HG02973 (cell line): ENCODE measurements around the gene FBXL3.
A peak's percentile ranks its signal among the peaks of the same experiment; 100 is the strongest.

Experiments
- ATAC-seq: cut with Tn5 transposase; IDR thresholded peaks from one replicate; pipeline ENCODE4 v1.9.1; 2021; ENCODE audit warnings: moderate library complexity; ENCODE audit not compliant: unreplicated experiment

The FBXL3 gene, protein sequence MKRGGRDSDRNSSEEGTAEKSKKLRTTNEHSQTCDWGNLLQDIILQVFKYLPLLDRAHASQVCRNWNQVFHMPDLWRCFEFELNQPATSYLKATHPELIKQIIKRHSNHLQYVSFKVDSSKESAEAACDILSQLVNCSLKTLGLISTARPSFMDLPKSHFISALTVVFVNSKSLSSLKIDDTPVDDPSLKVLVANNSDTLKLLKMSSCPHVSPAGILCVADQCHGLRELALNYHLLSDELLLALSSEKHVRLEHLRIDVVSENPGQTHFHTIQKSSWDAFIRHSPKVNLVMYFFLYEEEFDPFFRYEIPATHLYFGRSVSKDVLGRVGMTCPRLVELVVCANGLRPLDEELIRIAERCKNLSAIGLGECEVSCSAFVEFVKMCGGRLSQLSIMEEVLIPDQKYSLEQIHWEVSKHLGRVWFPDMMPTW

DNA sequence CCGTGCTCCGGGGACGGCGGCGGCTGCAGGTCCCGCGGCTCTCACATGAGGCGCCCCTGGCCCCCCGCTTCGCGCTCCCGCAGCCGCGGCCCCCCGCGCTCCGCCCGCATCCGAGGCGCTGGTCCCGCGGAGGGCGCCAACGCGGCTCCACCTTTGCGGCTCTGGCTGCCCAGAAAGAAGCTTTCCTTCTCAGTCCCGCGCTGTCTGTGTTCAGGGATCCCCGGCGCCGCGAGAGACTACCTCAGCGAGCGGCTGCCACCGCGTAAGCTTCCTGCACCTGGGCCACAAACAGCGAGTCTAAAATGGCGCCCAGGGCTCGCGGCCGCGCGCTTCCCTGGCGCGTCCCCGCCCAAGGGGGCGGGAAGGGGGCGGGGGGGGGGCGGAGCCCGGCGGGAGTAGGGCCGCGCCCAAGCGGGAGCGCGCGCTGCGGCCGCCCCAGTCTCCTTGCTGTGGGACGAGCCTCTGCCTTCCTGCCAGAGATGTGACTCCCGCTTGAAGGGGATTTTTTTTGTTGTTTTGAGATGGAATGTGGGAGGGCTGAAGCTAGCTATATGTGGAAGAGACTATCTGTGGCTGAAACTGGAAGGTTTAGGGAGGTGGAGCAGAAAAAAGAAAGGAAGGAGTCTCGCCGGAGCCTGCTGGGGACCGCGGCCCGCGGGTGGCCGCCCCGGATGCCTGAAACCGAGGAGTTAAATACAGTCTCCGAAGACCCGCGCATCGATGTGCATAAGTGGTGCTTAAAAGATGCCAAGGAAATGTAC is at the start of gene FBXL3:
Gene FBXL3, minus strand, starts transcription at position 299 of the 761 bp plus-strand sequence. CDS start 5,299 bp downstream, outside the sequence.
- ATAC-seq, result peak; percentile 46

DNA sequence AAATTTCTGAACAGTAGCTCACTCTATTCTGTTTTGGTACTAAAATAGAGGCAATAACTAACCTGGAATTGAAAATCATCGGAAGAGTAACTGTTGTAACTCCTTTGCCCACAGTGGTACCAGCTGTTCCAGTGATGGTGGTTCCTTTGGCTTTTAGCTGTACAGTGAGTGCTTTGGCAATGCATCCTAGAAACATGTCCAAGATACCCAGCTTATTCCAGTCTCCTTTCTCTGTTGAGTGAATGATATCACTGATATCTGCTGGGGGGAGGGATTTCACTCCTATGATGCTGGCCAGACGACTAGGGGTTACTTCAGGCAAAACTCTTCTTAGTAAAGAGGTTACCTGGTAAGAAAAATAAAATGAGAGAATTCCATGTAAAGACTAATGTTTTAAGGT is 40.6 kb upstream of the FBXL3 start:
- no peak for ATAC-seq

DNA sequence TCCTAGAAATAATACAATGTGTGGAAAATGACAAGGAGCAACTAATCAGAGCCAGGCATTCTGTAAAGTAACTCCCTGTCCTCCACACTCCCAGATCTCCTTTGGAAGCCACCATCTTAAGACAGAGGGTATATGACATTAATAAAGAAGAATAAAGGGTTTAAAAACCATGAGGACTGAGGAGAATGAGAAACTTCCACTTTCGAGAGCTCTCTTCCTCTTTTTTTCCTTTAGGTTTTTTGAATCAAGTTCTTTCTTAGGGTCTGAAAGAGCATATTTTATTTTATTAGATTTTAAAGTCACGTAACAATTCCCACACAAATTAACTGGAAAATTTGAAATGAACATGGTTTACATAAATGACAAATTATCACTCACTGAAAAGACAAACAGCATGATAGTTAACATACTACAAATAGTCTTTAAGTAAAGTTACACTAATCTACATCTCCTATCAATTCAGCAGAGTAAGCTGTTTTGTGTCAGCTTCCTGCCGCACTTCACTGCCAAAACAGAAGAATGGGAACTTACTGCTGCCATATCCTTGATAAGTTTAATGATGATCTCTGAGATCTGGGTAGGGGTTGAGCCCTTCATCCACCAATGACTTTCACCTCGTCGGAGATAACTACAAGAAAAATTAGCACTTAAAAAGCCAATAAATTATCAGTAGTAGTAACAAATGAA is 38.6 kb upstream of the FBXL3 start:
- no peak for ATAC-seq

DNA sequence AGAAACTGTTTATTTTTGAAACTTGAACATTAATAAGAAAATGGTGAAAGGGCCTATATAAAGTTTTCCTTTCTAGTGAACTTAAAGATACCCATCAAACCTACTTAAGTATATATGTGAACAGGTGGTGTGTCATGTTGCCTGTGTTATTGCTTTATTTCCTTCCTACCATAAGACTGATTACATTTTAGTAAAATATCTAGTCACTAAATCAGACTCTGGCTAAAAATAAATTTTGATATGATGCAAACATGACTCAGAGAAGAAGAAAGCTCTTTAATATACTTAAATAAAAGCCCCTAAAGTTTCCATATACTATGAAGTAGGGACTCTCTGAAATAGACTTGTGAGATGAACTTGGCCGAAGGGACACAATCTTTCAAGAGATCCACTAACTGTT is 35.1 kb upstream of the FBXL3 start:
- ATAC-seq, result no peak

DNA sequence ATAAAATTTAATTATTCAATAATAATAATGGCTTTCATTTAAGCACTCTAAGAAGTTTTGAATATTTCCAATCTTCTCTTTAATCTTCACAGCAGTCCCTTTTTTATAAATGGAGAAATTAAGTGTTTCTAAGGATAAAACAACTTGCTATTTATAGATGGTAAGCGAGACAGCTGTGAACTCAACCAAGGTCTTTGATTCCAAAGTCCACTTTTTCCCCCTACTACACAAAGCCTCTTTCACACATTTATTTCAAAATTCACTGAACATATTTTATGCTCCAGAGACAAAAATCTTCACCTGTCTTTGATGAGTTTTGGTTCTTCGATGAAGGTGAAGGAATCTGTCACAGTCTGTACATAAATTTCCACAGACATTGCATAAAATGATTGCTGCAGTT is 34.4 kb upstream of the FBXL3 start:
- no peak for ATAC-seq

DNA sequence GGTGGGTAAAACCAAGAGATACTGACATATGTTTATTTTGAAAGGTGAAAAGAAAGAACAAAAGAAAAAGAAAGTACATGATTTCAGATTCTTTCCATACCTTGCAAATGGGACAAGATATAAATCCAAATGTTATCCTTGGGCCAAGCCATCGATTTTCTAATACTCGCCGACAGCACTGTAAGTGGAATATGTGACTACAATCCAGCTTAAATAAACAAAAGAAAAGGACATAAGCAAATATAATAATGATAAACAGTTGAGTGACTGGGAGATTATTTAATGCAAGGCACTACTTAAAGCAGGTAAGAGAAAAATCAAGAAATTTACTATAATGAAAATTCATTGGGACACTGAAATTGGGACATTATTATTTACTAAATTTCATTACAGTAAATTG is 29.9 kb upstream of the FBXL3 start:
- no peak for ATAC-seq

DNA sequence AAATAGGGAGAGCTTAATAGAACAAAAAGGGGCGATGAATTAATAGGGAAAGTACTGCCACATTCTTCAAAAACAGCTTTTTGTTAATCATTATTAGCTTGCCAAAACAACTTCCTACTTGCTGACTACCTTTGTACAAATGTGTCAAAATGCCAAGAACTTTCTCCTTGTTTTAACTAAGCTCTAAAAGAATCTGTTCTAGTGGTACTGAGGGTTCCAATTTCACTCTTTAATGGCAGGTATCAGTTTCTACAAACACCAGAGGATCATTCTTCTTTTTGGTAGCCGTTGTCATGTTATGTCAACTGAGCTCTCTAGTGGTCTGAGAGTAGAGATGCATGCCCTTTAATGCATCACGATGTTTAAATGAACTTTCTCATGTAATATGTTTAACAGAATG is 29.4 kb upstream of the FBXL3 start:
- no peak for ATAC-seq

DNA sequence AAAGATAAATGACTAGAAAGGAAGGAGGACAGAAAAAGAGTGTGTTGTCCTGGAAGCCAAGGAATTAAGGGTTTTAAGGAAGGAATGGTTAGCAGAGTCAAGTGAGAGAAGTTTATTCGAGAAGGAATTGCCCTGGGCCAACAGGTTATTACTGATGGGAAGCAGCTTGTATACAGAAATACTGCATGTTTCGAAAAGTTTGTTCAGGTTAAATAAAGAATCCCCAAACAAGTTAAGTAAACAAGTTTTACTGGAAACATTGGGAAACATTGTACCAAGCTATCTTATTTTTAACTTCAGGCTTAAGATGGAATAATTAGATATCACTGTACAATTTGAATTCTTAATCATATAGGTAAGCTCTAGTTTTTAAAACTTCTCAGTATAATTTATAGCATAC is 28.2 kb upstream of the FBXL3 start:
- ATAC-seq, result no peak

DNA sequence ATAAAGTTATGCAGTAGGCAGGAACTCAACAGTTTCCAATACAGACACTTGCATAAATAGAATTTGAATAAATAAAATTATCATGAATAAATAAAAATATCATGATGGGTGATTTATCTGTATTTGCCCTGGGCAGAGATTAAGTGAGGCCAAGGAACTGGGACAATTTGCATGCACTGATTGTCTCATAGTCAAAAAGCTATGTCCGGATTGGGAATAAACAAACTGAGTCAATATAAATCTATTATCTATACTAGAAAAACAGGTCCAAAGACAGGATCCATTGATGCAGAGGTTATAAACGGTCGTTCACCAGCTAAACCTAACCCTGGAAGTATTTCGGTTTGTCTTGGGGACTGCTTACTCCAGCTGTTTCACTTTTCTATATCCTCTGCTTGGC is 26.2 kb upstream of the FBXL3 start:
- ATAC-seq, result no peak

DNA sequence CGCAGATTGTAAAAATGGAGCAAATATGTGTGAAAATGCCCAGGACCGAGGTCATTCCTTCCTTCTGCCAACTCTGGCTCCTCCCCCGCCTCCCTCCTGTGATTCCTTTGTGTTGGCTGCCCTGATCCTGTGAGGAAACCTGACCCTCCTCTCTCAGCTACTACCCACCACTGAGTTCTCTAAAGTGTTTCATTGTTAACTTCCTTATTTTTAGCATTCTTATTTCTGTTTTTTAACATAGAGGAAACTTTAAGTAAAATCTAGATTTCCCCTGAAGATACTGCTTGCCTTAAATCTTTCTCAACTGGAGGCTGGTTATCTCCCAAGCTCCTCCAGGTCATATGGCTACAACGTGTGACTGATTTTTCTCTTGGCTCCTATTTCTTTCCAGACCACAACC is 21.7 kb upstream of the FBXL3 start:
- ATAC-seq, result no peak

DNA sequence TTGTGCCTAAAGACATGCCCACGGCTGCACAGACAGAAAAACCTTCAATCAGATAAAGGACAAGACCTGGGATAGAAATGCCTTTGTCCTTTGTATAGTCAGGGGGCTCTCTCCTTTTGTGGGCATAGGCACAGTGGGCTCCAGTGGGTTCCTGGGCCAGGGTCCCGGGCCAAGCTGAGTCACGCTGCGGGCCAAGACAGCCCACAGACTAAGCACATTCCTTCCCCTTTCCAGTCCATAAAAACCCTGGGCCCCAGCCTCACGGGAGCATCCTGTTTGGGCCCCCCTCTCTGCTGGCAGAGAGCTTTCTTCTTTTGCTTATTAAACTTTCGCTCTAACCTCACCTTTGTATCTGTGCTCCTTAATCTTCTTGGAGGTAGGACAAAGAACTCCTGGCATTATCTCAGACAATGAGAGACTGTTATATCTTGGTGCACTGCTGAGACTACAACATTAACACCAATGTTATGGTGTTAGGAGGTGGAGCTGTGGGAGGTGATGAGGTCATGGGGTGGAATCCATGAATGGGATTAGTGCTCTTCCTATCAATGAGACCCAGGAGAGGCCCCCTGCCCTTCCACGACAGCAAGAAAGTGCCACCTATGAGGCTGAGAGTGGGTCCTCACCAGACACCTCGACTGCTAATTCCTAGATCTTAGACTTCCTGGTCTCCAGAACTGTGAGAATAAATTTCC is 20.8 kb upstream of the FBXL3 start:
- ATAC-seq, result no peak

DNA sequence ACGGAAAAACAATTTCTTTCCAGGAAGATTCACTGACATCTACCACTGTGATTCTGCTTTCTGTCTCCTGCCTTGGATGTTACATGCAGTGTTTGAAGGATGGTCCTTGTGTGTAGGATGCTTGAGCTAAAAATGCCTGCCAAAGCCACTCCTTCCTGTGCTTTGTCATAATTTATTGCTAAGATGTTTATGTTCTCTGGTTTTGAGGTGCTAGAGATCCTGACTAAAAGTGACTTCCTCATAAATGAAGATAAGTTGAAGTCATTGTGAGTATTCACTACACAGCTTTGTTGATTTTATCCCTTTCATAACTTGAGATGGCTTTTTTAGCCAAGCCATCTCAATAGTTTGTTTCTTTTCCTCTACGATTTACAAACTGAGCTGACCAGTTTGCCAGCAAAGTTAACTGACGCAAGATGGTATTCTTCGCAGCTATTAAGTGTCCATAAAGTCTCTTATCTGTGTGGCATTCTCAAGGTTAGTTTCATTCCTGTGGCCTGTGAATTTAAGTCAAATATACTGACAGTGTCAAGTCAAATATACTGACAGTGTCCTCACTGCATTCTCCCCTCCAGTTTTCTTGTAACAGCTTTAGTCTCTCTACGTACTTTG is 15.7 kb upstream of the FBXL3 start:
- ATAC-seq, result no peak

DNA sequence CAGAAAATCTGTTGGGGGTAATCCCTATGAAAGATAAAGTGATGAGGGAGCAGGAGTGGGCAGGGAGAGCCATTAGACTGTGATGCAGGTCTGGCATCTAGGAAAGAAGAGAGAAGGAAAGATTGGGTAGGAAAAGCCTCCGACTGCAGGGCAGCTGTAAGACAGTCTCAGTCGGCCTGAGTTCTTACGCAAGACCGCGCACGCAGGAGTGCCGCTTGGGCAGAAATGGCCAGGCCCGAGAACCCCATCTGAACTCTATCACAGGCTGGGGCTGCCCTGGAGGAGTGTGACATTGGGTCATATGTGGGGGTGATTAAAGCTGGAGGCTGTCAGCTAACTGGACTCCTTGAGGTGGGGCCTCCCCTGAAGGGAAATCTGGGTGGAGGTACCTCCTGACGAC is 13.9 kb upstream of the FBXL3 start:
- no peak for ATAC-seq

DNA sequence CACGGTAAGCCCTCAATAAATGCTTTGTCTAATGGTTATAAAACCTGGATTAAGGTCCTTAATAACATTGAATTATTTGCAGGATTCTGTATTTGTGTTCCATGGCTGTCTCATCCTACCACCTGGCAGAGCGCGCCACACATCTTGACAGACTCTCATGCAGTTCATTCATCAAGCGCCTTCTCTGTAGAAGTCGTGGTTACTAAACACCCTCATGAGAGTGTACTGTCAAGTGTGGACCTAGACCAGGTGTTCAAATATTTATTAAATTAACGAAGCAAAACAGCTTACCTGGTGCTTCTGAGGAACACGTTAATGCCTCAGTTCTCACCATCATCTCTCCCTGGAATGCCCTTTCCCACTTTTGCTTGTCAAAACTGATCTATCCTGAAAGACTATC is 13.1 kb upstream of the FBXL3 start:
- ATAC-seq, result no peak

DNA sequence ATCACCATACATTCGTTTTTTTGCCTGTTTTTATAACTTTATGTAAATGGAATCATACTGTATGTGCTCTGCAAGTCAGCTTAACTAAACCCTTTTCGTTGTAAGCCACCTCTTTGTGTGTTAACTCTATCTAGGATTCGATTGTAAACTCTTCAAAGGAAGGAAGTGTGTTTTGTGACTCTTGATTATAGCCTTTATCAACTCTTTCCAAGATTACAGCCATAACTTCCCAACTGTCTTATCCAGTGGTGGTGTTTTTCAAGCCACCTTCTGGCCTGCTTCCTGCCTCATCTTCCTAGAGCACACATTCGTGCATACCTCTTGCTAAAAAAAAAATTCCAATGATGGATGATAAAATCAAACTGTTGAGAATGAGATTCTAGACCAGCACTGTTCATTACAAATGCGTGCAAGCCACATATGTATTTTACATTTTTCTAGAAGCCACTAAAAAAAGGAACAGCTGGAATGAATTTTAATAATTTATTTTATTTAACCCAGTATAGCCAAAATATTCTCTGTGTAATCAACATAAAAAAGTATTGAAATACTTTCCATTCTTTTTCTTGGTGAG is 12.0 kb upstream of the FBXL3 start:
- ATAC-seq, result no peak

DNA sequence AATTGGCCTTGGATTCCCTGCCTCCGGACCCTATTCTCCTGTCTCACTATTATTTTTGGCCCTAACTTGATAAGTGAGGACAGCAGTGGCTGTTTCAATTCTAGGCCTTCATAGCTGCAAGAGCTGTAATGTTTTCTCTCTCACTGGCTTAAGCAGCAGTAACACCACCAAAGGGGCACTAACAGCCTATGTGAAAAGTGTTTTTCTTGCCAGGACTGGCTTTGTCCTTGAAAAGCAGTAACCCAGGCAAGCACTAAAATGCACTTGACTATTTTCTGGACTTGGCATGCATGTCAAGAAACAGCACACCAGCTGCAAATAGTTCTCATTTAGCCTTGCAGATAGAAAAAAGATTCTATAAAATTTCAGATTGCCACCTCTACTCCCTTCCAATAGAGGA is 9.3 kb upstream of the FBXL3 start:
- no peak for ATAC-seq

DNA sequence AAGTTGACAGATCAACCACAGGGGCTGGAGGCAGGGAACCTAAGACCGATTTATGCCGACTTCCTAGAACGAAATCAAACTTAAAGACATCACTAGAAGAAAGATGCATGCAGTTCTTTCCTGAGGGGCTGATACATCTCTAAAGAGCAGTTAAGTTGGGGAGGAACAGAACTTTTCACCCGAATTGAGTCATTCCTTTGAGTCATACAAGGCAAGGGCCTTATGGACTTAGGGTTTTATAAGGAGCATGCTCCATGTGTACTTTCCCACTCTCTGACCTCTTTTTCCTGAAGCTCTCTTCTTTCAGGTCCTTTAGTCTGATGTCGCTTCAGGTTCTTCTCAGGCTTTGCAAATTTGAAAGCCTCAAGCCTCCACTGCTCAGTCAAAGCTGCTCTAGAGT is 7.9 kb upstream of the FBXL3 start:
- ATAC-seq, result no peak

DNA sequence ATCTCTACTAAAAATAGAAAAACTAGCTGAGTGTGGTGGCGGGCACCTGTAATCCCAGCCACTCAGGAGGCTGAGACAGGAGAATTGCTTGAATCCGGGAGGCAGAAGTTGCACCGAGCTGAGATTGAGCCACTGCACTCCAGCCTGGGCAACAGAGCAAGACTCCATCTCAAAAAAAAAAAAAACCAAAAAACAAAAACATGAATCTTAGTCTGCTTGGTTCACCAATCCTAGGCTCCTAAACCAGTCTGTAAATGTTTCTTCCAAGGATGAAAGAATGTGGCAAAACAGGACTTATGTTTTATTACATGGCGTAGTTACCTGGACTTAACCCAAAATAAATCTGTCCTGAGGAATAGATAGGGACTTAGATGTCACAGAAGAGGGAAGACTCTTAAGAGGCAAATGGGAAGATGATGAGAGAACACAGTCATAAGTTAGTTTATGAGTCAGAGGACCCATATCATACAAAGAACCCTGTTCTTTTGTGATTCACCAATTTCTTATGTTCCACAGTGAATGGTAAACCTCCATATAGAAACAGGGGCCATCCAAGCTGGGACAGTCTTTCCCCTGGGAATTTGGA is 6.9 kb upstream of the FBXL3 start:
- no peak for ATAC-seq

DNA sequence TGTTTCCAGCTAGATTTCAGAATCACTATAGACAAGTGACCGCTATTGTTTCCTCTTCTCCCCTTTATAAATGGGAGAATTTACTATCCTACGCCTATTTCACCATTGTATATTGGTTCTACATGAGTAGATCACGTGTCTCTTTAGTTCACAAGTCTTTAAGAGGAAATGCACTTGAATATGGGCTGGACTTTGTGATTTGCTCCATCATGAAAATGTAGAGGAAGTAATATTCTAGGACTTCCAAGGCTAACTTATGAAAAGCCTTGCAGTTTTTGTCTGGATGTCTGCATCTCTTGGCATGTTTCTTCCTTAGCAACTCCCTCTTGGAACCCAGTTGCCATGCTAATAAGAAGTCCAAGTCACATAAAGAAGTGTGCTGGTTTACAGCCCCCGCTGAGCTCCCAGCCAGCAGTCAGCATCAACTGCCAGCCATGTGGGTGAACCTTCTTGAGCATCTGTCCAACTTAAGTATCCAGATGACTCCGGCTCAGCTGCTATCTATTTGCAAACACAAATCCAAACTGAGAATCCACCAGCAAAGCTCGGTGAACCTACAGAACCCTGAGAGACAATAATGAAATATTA is 4.8 kb upstream of the FBXL3 start:
- no peak for ATAC-seq

DNA sequence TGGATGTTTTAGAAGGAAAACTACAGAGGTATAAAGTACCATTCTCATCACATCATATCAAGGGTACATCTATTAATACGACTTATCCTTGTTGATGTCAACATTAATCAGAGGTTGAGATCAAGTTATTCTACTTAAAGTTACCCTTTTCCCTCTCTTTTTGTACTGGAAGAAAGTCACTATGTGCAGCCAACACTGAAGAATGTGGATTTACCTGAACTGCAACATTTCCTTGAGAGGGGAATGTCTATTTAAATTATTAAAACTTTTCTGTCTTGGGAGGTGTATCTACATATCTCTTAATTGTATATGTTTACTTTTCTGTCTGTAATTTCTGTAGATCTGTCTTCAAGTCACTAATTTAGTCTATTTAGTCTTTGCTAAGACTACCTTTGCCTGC is 2.5 kb upstream of the FBXL3 start:
- ATAC-seq, result no peak
